Measurements from ENCODE around the gene SMG6.

GRCh38 chr17:2309338-2310154, 6.0 kb upstream of the SMG6 start:
- TF ChIP-seq POLR2A (IDR thresholded peaks at IDR 0.05): no peak
- no peak for TF ChIP-seq CTCF (IDR thresholded peaks at IDR 0.05)
- TF ChIP-seq EP300 (IDR thresholded peaks at IDR 0.05): no peak
- no peak for TF ChIP-seq POLR2AphosphoS5 (IDR thresholded peaks at IDR 0.05)

Data from sigmoid colon (tissue), 4 donors.